ENCODE measurements around the gene DSN1.

DSN1 gene

GRCh38 chr20:36777167-36777566, 3.6 kb upstream of the DSN1 start:
- TF ChIP-seq ZFX (IDR thresholded peaks at IDR 0.05; ENCODE audit: borderline replicate concordance), result no peak
- no peak for TF ChIP-seq CTCF (IDR thresholded peaks at IDR 0.05)
- no peak overlapping the region for H3K27ac ChIP-seq

GRCh38 chr20:36775826-36776225, 2.3 kb upstream of the DSN1 start:
- H3K27ac ChIP-seq, result peak overlapping the region; percentile 87
- no peak for TF ChIP-seq ZFX (IDR thresholded peaks at IDR 0.05; ENCODE audit: borderline replicate concordance)
- TF ChIP-seq CTCF (IDR thresholded peaks at IDR 0.05), result no peak

GRCh38 chr20:36775196-36775595, 1.6 kb upstream of the DSN1 start:
- TF ChIP-seq CTCF (IDR thresholded peaks at IDR 0.05) (no peak), ZFX (IDR thresholded peaks at IDR 0.05; ENCODE audit: borderline replicate concordance) (no peak)
- H3K27ac ChIP-seq, result peak overlapping the region; percentile 87

- TF ChIP-seq CTCF (IDR thresholded peaks at IDR 0.05) (no peak), ZFX (IDR thresholded peaks at IDR 0.05; ENCODE audit: borderline replicate concordance) (no peak)
- H3K27ac ChIP-seq, result peak overlapping the region; percentile 87
Measured at GRCh38 chr20:36773107-36773596, 411 bp downstream of the DSN1 start.

GRCh38 chr20:36770680-36771079, 2.9 kb downstream of the DSN1 start:
- H3K27ac ChIP-seq, result no peak overlapping the region
- no peak for TF ChIP-seq ZFX (IDR thresholded peaks at IDR 0.05; ENCODE audit: borderline replicate concordance)
- TF ChIP-seq CTCF (IDR thresholded peaks at IDR 0.05), result no peak

GRCh38 chr20:36768768-36769430, 4.7 kb downstream of the DSN1 start:
- H3K27ac ChIP-seq, result peak overlapping the region; percentile 22; the same call in 1 of the 2 replicates
- TF ChIP-seq CTCF (IDR thresholded peaks at IDR 0.05) (no peak), ZFX (IDR thresholded peaks at IDR 0.05; ENCODE audit: borderline replicate concordance) (no peak)

- H3K27ac ChIP-seq, result 0 out of 2 replicates have a peak overlapping the region, but pooled peaks have one; percentile 7
- TF ChIP-seq ZFX (IDR thresholded peaks at IDR 0.05; ENCODE audit: borderline replicate concordance) (no peak), CTCF (IDR thresholded peaks at IDR 0.05) (no peak)
Measured at GRCh38 chr20:36761125-36761524, 12.4 kb downstream of the DSN1 start.

Data from 22Rv1 (cell line).